ENCODE data around the gene PEX11A.

- TF ChIP-seq ARNT (IDR thresholded peaks at IDR 0.05), result no peak
- TF ChIP-seq FOXA1 (IDR thresholded peaks at IDR 0.05), result no peak
- no peak for TF ChIP-seq NFRKB (IDR thresholded peaks at IDR 0.05)
- TF ChIP-seq SP1 (IDR thresholded peaks at IDR 0.05), result no peak
- no peak for TF ChIP-seq CTBP1 (IDR thresholded peaks at IDR 0.05; ENCODE audit: borderline replicate concordance)
- TF ChIP-seq HDGF (IDR thresholded peaks at IDR 0.05; ENCODE audit: borderline replicate concordance), result no peak
- TF ChIP-seq FOXM1 (IDR thresholded peaks at IDR 0.05; ENCODE audit: borderline replicate concordance), result no peak
Observed at GRCh38 chr15:89728254-89728653, 37.7 kb upstream of the PEX11A start.
